GDM1 (cell line): Measurements from ENCODE around the gene RGS16.

ENCODE experiments used
- DNase-seq: peaks from one replicate; lab custom pipeline; 2025; lab: John Stamatoyannopoulos, UW

RGS16 gene

DNA sequence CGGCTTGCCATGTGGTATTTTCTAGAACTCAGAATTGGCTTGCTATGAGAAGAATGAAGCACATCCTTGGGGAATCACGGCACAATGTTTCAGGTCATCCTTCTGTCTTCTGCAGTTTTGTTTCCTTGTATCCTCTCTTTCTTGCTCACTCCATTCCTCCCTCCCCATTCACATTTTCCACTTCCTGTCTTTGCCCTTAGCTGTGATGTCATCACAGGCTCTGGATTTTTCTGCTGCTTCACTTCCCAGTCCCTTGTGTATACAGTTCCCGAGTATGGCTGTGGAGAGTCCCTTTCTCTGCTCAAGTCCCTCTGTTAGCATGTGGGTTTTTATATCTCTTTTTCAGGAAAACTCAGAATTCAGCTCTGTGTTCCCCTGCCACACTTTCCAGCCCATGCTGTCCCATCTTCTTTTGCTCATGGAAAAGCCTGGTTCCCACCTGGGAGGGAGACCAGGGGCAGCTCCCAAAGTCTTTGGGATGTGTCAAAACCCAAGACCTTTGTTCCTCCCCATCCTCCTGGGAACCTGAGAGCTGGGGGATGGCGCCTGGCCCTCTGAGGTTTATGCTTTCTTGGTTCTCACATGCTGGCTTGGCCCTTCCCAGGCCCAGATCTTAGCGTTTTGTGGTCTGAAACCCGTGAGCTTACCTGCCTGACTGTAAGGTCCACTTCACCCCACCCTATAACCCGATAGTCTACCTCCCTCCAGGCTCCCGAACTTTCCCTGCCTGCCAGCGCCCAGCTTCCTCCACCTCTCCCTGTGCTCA is 4.8 kb upstream of the RGS16 start:
- no peak for DNase-seq

- DNase-seq = no peak
Observed at GRCh38 chr1:182608236-182608635, 4.0 kb upstream of the RGS16 start.

DNA sequence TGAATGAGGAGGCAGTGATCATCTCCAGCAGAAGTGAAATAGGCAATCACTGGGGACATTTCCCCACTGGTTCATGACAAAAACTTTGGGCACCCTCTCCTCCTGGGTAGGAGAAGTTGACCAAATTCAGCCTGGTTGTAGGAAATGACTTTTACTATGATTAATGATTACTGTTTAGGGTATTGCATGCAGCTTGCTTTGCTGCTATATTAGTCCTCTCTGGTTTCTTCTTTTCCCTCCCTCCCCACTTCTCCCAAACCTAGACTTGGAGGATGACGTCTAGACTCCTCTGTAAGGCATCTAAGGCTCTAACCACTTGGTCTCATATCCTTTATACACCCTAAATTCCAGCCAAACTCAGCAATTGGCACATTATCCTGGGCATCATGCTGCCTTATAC is 3.4 kb upstream of the RGS16 start:
- DNase-seq = no peak

DNA sequence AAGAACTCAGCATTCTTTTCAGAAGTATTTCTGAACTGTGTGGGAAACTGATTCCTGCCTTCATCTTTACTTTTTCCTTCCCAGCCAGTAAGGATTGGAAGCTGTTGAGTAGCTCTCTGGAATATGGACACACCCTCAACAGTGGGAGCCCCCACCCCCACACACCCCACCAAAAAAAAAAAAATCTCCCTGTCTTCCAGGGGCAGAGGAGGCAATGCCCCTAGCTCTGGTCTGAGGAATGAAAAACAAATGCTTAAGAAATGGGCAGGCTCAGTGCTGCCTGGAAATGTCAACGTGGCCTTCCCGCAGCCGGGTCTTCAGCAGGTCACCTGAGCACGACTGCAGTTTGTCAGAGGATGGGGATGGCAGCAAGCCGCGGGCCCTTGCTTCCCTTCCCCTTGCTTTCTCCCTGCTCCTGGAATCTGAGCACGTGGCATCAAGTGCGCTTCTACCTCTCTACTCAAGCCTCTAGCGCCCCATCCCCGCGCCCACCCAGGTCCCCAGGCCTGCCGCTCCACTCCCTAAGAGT is 479 bp downstream of the RGS16 start:
- DNase-seq = no peak

DNA sequence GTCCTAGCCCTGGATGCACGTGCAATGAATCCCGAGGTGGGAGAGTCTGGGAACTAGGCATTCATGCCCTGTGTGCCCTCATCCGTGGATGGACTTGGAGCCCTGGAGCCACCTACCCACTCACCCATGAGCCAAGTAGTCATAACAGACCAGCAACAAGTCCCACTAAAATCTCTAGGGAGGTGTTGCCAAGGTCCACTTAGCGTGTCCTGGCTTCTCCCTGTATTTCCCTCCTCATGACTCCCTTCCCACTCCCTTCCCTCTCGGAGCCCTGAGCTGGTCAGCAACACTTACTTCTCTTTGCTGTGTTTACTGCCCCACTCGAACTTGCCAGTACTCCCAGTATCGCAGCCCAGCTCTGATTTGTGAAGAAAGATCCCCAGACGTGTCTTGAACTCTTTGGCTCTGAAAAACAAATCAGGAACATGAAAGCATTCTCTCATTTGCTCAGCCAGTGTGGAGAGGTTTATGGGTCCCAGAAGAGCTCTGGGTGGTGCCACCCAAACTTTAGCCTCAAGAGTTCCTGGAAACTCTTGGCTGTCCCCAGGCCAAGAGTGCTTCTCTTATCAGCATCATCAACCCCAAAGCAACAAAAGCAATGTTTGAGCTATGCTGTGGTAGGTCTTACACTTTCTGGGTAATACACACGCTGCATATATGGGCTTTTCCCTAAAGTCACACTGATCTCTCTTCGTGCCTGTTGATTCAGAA is 1.1 kb downstream of the RGS16 start:
- DNase-seq = no peak

DNA sequence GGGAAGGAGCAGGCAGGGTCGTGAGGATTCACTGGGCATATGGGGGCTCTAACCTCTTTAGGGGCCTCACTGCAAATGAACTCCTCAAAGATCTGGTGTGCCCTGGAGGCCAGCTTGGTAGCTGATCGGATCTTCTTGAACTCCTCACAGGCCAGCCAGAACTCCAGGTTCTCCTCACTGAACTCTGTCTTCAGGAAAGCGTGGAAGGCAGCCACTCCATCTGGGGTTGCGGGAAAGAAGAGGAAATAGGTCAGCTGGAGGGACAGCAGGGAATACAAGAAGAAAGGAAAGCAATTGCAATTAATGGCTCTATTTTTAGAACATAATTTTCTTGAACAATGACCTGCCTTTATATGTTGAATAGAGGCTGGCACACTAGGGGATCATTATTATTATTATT is 2.3 kb downstream of the RGS16 start:
- DNase-seq = no peak

GRCh38 chr1:182601416-182601786 is 2.8 kb downstream of the RGS16 start:
- DNase-seq = peak; percentile 11

GRCh38 chr1:182600745-182601415 is 3.3 kb downstream of the RGS16 start:
- DNase-seq = no peak

GRCh38 chr1:182600036-182600713 is 4.0 kb downstream of the RGS16 start:
- no peak for DNase-seq

DNA sequence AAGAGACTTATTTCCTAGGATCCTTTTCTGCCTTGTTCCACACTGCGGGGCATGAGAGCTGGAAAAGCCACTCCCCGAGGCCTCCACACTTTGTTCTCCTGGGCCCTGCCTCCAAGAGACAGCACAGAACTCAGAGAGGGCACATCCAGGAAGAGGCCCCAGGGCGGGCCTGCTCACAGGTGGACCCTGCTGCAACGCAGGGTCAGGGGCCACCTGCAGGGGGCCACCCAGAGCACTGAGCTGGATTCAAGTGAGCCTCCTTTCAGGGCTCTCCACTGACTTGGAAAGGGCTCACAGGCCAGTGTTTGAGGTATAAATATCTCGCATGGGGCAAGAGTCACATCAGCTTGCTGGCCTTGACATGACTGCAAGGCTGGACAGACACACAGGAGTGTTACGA is 4.8 kb downstream of the RGS16 start:
- DNase-seq = no peak

- no peak for DNase-seq
Observed at GRCh38 chr1:182598296-182598695, 5.9 kb downstream of the RGS16 start.

GRCh38 chr1:182596934-182597333 is 7.3 kb downstream of the RGS16 start:
- no peak for DNase-seq

- DNase-seq = peak; percentile 31
Observed at GRCh38 chr1:182595641-182596240, 8.4 kb downstream of the RGS16 start.

GRCh38 chr1:182589931-182590330 is 14.3 kb downstream of the RGS16 start:
- DNase-seq = no peak

DNA sequence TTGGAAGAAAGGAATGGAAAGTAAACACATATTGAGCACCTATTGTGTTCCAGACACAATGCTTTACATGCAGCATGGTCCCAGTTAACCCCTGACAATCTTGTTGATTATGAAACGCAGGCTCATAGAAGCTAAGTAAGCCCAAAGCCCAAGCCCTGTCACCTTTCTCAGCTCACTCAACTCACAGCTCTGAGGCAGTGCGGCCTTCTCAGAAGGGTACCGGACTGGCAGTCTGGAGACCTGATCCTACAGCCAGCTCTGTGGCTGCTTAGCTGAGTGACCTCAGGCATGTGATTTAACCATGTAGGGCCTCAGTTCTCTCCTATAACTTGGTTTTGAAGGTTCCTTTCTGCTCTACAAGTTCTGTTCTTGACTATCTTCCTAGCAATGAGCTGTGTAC is 14.7 kb downstream of the RGS16 start:
- no peak for DNase-seq

DNA sequence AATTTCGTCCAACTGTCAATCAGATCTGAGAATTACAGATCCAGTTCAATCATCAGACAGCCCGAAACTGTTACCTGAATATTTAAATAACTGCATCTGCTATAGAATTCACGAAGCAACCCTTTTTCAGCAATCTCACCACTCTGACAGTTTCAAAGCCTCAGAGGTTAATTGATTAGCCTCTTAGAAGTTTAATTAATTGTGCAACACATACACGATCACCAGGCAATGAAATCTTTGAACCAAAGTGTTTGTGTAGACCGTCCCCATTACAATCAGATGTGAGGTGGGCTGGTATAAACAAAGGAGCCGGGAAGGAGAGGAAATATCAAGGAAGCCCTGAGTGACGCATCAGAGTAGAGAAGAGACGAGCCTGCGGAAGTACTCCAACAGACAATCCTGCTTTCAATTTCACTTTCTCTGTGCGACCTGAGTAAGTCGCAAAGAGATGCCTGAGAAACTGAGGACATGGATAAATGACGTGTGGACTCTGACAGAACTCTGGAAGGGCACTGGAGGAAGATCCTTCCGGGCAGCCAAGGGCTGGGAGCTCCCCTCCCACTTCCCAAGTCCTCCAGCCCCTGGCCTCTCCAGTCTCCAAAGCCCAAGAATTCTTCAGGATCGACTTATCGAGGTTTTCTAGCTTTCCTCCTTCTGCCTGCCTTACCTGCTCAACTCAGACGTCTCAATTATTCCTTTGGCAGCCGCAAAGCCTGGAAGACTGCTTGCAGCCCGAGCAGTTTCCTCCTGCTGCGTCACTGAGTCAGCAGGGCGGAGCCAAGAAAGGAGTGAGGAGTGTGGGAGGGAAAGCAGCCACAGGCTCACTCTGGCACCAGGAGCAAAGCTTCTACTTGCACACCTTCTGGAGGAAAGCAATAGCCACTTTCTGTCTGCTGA is 15.4 kb downstream of the RGS16 start, which contains the start of gene RNASEL:
Gene RNASEL (minus strand): TSS at position 757 of the 897 bp plus-strand sequence. CDS start 2,450 bp downstream, outside the sequence.
- DNase-seq = peak; percentile 50

DNA sequence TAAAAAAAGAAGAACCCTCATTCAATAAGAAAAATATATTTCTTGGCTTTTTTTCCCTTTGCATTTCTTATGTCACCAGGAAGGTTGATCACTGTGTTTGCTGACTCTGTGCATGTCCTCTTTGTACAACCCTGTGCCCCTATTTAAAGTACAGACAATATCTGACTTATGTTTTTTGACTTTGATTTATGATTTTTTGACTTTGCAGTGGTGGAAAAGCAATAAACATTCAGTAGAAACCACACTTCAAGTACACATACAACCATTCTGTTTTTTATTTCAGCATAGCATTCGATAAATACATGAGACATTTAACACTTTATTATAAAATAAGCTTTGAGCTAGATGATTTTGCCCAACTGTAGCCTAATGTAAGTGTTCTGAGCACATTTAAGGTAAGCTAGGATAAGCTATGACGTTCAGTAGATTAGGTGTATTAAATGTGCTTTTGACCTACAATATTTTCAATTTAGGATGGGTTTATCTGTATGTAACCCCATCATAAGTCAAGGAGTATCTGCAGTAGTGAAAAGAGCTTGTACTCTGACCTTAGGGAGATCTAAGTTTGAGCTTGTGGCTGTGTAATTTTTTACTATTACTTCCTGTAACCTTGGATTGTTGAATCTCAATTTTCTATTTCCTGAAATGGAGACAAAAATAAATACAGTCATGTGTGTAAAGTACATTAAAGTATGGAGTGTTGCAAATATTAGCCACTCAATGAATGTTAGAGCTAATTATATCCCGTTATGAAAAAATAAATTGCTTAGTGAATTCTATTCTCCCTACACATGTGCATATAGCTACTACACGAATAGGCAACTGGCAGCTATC is 16.3 kb downstream of the RGS16 start:
- DNase-seq = no peak

- no peak for DNase-seq
Observed at GRCh38 chr1:182587093-182587492, 17.1 kb downstream of the RGS16 start.

DNA sequence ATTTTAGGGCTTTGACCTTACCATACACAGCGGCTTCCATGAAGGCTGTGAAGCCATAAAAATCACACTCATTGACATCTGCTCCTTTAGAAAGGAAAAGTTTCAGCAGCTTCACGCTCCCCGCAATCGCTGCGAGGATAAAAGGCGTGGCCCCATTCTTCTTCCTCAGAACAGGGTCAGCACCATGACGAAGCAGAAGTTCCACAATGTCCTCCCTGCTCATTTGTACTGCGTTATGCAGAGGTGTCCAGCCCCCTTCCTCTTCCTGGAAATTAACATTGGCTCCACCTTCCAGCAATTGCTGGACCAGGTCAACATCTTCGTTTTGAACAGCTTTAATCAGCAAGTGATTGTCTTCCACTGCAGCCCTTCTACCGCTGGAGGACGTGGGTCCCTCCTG is 17.8 kb downstream of the RGS16 start:
- DNase-seq = no peak

- DNase-seq = no peak
Observed at GRCh38 chr1:182584746-182585145, 19.4 kb downstream of the RGS16 start.
